Ovary (tissue), 9 donors: ENCODE data around the gene PARD3. TPM values are rescaled to one million over a fixed set of nuclear protein-coding genes. Genes with fewer than 3 reads are reported as not detected.
"Not testable (repeated sequence)": the region's sequence is repeated elsewhere in the genome, so short reads cannot be mapped to it uniquely, and the experiment has no call there.

Experiments used
- DNase-seq, 5 donors: peaks; one replicate each; pipeline ENCODE4 v3.0.0-alpha.2; 2019 to 2020
- H3K27ac ChIP-seq, 2 donors: fragments of 200-600 bp; one replicate each; pipeline versions ENCODE4 v1.5.1 to v1.8.0; 2019 to 2022
- H3K27me3 ChIP-seq: fragments of 200-600 bp; one replicate; pipeline ENCODE4 v1.8.0; 2022
- H3K36me3 ChIP-seq: fragments of 200-600 bp; sonication (generic); one replicate; pipeline ENCODE4 v1.5.1; 2019
- H3K4me1 ChIP-seq: one replicate; pipeline ENCODE4 v1.8.1; 2013; ENCODE audit warnings: mild to moderate bottlenecking, moderate library complexity; ENCODE audit not compliant: insufficient read depth
- H3K4me3 ChIP-seq: fragments of 200-600 bp; sonication (generic); one replicate; pipeline ENCODE4 v1.5.1; 2017
- H3K9me3 ChIP-seq, 2 donors: fragments of 200-600 bp in 1 of 2; sonication (generic) in 1 of 2; one replicate each; pipeline versions ENCODE4 v1.5.1 to v1.8.1; 2013 to 2019; ENCODE audit warnings: mild to moderate bottlenecking in 1 of 2, moderate library complexity in 1 of 2
- CTCF ChIP-seq, 3 donors: fragments of 450-650 bp in 2 of 3; fragments of 200-600 bp in 1 of 3; IDR thresholded peaks; one replicate each; pipeline versions ENCODE4 v1.5.1 to v1.8.0; 2016 to 2022; ENCODE audit warnings: antibody characterized with exemption in 3 of 3, mild to moderate bottlenecking in 1 of 3
- EP300 ChIP-seq: sonication (generic); formaldehyde crosslinking; IDR thresholded peaks from one replicate; pipeline ENCODE4 v1.6.1; 2017; ENCODE audit warnings: antibody characterized with exemption
- POLR2A ChIP-seq: fragments of 450-650 bp; IDR thresholded peaks from one replicate; pipeline ENCODE4 v1.6.1; 2017; ENCODE audit warnings: antibody characterized with exemption, mild to moderate bottlenecking, moderate library complexity
- WGBS, 3 donors: extraction: QIAGEN DNeasy Blood & Tissue Kit in 1 of 3; methylation state at CpG; one replicate each; pipeline versions ENCODE4 v1.1.5 to v1.1.7; 2013 to 2017; 5-methylcytosine and 5-hydroxymethylcytosine counted together
- intact Hi-C, 4 donors: fragments of 100-400 bp; cut with DNase I; formaldehyde crosslinking; loops; one replicate each; pipeline versions ENCODE4 v1.11.0 to v1.15.1; 2022 to 2023
- polyA plus RNA-seq, 2 donors: library from polyadenylated mRNA; stranded (reverse); fragments of 200-250 nt in 1 of 2; fragments of 350-450 nt in 1 of 2; fragmentation: Illumina TruSeq in 1 of 2; extraction: RNeasy Lipid Tissue Mini Kit (QIAGEN cat#74804) in 1 of 2; gene quantifications; one replicate each; pipeline ENCODE4 v1.2.3, GENCODE V29; 2013 to 2014
- total RNA-seq, 7 donors: library from RNA; depleted of rRNA in 2 of 7; stranded (reverse); fragments of >200 nt in 2 of 7; fragmentation: NEBNext Ultra II Directional in 3 of 7; extraction: Animal tissue kit (Norgen Biotek cat#: 25700) in 3 of 7; gene quantifications; one replicate each; pipeline versions ENCODE4 v1.1.0 to v1.2.4, GENCODE V29; 2016 to 2023
- donor health status: DM: no; HTN: no; CAD: no; lungs with moderate emphysema.
- donor health status: DM: no; HTN: no; CAD: no.
- donor health status: Bipolar disorder and iron deficiency.
- donor health status: DM: yes; HTN: yes; CAD: no.
- donor health status: DM: no; HTN: no; CAD: no.
- donor health status: DM: yes; HTN: yes; CAD: no.

Gene PARD3
- total and polyA plus RNA-seq, 9 donors = 31.8 to 92.3 (median 67.1) TPM

- WGBS, 3 donors = 30 to 43% (median 40%) methylated on average over 4 of the region's 4 CpGs
Measured at GRCh38 chr10:34433241-34434076, 381.6 kb downstream of the PARD3 start.

GRCh38 chr10:34432589-34432988, 382.5 kb downstream of the PARD3 start:
- no peak overlapping the region for H3K27ac ChIP-seq

More at GRCh38 chr10:34433241-34434076, 381.6 kb downstream of the PARD3 start:
- Histone ChIP-seq H3K27ac (no peak overlapping the region), H3K9me3 (no peaks in the 10 kb centered on the region), H3K4me1 (peaks cover 7% of the 10 kb centered on the region), H3K4me3 (no peak overlapping the region), H3K27me3 (no peaks in the 10 kb centered on the region), H3K36me3 (no peaks in the 10 kb centered on the region)
- DNase-seq = no peak
- TF ChIP-seq POLR2A = no peak
- TF ChIP-seq CTCF (IDR thresholded peaks at IDR 0.05) = no peak
- TF ChIP-seq EP300 = no peak
- intact Hi-C loops = no loop called here

GRCh38 chr10:34430685-34431084, 384.4 kb downstream of the PARD3 start:
- no peak for DNase-seq
- WGBS, 3 donors = 92 to 98% (median 94%) methylated on average over 3 of the region's 3 CpGs
- TF ChIP-seq EP300 = no peak
- H3K27me3 ChIP-seq = no peaks in the 10 kb centered on the region
- no peak overlapping the region for H3K27ac ChIP-seq
- intact Hi-C loops = no loop called here
- H3K36me3 ChIP-seq = no peaks in the 10 kb centered on the region
- H3K4me1 ChIP-seq = peaks cover 7% of the 10 kb centered on the region
- no peak overlapping the region for H3K4me3 ChIP-seq
- no peaks in the 10 kb centered on the region for H3K9me3 ChIP-seq

More at GRCh38 chr10:34432589-34432988, 382.5 kb downstream of the PARD3 start:
- H3K36me3 ChIP-seq = no peaks in the 10 kb centered on the region
- H3K4me3 ChIP-seq = no peak overlapping the region
- H3K4me1 ChIP-seq = peaks cover 7% of the 10 kb centered on the region
- DNase-seq = no peak
- TF ChIP-seq CTCF (IDR thresholded peaks at IDR 0.05) (no peak), EP300 (no peak), POLR2A (no peak)
- H3K27me3 ChIP-seq = no peaks in the 10 kb centered on the region
- H3K9me3 ChIP-seq = no peaks in the 10 kb centered on the region
- intact Hi-C loops = no loop called here

GRCh38 chr10:34428501-34428900, 386.6 kb downstream of the PARD3 start:
- peaks cover 3% of the 10 kb centered on the region for H3K4me1 ChIP-seq
- TF ChIP-seq EP300 (no peak), CTCF (IDR thresholded peaks at IDR 0.05) (no peak), POLR2A (no peak)
- no peaks in the 10 kb centered on the region for H3K27me3 ChIP-seq
- no peaks in the 10 kb centered on the region for H3K9me3 ChIP-seq
- H3K4me3 ChIP-seq = no peak overlapping the region
- no peak for DNase-seq
- intact Hi-C loops = no loop called here
- H3K36me3 ChIP-seq = no peaks in the 10 kb centered on the region
- 30 to 32% (median 32%) methylated on average over 3 of the region's 3 CpGs for WGBS, 3 donors
- H3K27ac ChIP-seq = no peak overlapping the region

GRCh38 chr10:34427911-34428216, 387.2 kb downstream of the PARD3 start:
- H3K27ac ChIP-seq = no peak overlapping the region
- H3K36me3 ChIP-seq = no peaks in the 10 kb centered on the region
- no peaks in the 10 kb centered on the region for H3K27me3 ChIP-seq
- TF ChIP-seq CTCF (IDR thresholded peaks at IDR 0.05) = no peak
- TF ChIP-seq EP300 = no peak
- no peak for TF ChIP-seq POLR2A
- intact Hi-C loops = no loop called here
- no peaks in the 10 kb centered on the region for H3K9me3 ChIP-seq
- WGBS, 3 donors = 84 to 92% (median 89%) methylated on average over 3 of the region's 3 CpGs
- peaks cover 3% of the 10 kb centered on the region for H3K4me1 ChIP-seq
- H3K4me3 ChIP-seq = no peak overlapping the region
- no peak for DNase-seq

- H3K27me3 ChIP-seq, intact Hi-C loops, H3K4me1 ChIP-seq, H3K27ac ChIP-seq, H3K9me3 ChIP-seq, H3K36me3 ChIP-seq, DNase-seq, H3K4me3 ChIP-seq: not testable (repeated sequence)
- 88 to 89% (median 88%) methylated on average over 20 of the region's 20 CpGs for WGBS, 3 donors
Measured at GRCh38 chr10:34427158-34427910, 387.8 kb downstream of the PARD3 start.

- DNase-seq, H3K36me3 ChIP-seq, H3K4me3 ChIP-seq, H3K9me3 ChIP-seq, H3K27ac ChIP-seq, H3K4me1 ChIP-seq, H3K27me3 ChIP-seq, intact Hi-C loops: not testable (repeated sequence)
- WGBS, 3 donors = 96 to 99% (median 97%) methylated on average over 7 of the region's 7 CpGs
Measured at GRCh38 chr10:34426538-34427157, 388.4 kb downstream of the PARD3 start.
